ENCODE results near the gene CRABP2.
A peak's percentile ranks its signal among the peaks of the same experiment; 100 is the strongest.

The CRABP2 gene

DNA sequence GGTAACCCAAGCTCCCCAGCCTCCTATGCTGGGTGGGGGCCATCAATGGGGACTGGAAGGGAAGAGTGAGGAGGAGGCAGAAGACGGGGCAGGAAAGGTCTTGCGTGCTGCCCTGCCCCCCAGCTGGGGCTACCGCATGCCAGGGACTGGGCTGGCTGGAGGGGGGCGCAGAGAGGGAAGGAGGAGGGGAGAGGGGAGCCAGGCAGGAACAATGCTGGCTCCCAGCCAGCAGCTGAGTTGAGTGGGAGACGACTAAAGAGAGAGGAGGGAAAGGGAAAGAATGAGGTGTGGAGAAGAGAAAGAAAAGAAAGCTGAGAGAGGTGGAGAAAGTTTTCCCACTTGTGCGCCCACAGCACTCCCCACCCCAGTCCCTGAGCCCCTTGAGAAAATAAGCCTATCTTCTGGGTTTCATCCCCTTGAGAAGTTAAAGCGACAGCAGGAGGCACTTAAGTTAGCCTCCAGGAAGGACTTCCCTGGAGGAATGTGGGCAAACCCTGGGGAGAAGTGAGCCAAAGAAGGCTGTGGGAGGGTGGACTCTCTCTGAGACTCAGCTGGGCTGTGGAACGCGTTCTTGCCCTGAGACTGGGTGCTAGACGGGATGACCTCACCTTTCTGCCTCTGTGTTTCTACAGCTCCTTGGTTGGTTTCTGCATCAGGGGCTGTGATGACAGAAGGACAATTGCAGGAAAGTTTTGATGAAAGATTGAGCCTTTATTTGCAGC lies 15.3 kb downstream of the CRABP2 start:
- TF ChIP-seq, protein P1, sequence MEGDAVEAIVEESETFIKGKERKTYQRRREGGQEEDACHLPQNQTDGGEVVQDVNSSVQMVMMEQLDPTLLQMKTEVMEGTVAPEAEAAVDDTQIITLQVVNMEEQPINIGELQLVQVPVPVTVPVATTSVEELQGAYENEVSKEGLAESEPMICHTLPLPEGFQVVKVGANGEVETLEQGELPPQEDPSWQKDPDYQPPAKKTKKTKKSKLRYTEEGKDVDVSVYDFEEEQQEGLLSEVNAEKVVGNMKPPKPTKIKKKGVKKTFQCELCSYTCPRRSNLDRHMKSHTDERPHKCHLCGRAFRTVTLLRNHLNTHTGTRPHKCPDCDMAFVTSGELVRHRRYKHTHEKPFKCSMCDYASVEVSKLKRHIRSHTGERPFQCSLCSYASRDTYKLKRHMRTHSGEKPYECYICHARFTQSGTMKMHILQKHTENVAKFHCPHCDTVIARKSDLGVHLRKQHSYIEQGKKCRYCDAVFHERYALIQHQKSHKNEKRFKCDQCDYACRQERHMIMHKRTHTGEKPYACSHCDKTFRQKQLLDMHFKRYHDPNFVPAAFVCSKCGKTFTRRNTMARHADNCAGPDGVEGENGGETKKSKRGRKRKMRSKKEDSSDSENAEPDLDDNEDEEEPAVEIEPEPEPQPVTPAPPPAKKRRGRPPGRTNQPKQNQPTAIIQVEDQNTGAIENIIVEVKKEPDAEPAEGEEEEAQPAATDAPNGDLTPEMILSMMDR (IDR thresholded peaks at IDR 0.05; ENCODE audit: extremely low read depth, missing control alignments), result no peak
- no peak for DNase-seq (ENCODE audit: low spot score)

DNA sequence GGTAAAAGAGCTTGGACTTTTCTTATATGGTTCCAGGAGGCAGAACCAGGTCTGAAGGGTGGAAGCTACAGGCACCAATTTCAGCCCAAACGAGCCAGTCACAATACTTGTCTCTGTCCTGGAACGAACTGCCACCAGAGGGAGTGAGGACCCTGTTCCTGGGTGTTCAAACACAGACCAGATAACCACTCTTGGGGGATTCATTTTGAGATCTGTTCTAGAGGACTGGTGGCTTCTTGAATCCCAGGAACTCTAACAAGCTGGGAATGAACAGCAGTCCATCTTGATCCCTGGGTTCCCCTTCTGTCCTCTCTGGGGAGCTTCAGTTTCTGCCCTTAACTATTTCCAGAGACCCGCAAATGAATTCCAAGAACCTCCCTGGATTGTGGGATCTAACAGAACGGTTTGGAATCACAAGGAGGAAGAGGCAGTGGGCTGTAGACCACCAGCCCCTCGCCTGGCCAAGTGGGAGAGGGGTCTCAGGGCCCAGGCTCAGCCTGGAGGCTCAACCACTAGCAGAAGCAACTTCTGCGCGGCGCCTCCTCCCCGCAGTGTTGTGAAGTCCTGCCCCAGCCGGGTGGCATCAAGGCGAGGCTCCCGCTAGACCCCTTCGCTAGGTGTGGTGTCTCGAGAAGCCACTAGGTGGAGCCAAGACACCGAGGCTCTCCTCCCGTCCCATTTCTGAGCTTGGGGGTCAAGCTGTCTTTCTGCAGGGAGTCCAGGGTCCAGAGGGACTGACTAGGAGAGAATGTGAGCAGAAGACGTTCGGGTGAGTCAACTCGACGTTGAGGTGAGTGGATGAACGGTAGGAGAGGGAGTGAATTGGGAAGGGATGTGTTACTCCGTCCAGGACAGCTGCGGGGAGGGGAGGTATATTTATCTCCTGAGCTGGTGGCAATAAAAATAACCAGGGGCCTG lies 16.1 kb downstream of the CRABP2 start:
- peak; percentile 84 for DNase-seq (ENCODE audit: low spot score)
- TF ChIP-seq, protein P1 (IDR thresholded peaks at IDR 0.05; ENCODE audit: extremely low read depth, missing control alignments), result peak; percentile 64

DNA sequence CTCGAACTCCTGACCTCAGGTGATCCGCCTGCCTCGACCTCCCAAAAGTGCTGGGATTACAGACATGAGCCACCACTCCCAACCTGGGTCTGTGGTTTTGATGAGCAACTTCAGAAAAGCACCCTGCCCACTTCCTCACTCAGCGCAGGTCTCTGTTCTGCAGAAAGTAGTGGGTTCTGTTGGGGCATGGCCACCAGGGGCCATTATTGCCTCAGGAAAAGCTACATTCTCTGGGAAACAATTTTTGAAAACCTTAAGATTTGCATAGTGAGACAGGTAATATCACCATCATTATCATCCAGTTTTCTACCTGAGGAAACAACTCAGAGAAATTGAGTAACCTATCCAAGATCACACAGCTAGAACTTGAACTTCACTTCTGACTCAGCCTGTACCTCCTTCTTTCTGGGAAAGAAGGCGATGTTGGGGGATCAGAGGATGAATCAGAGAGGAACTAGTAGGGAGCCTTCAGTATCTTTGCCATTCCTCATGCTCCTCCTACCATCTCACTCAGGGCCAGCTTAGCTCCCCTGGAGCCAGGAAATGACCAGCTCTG lies 21.1 kb downstream of the CRABP2 start:
- TF ChIP-seq, protein P1 (IDR thresholded peaks at IDR 0.05; ENCODE audit: extremely low read depth, missing control alignments), result peak; percentile 9
- DNase-seq (ENCODE audit: low spot score), result no peak

DNA sequence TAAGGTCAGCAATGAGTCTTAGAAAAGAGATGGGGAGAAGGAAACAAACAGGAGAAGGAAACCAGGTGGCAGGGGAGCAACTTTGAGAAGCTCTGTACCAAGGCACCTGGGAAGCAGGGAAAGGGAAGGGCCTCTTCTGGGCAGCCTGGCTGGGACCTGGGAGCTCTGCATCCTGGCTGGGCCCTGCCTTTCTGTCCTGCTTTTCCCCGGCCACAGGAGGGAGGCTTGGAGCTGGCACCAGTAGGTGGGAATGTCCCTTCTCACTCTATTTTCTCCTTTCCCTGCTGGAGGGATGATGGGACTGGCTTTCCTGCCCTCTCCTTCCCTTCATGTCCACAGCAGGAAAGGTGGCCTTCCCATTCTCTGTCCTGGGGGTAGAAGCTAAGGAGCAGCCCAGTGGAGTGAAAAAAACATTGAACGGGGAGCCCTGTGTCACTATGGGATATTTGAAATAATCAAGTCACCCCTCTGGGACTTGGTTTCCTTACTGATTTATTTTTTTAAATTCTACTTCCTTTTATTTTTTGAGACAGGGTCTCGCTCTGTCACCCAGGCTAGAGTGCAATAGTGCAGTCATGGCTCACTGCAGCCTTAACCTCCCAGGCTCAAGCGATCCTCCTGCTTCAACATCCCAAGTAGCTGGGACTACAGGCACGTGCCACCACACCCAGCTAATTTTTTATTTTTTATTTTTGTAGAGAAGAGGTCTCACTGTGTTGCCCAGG lies 23.1 kb downstream of the CRABP2 start:
- DNase-seq (ENCODE audit: low spot score), result no peak
- TF ChIP-seq, protein P1 (IDR thresholded peaks at IDR 0.05; ENCODE audit: extremely low read depth, missing control alignments), result no peak

DNA sequence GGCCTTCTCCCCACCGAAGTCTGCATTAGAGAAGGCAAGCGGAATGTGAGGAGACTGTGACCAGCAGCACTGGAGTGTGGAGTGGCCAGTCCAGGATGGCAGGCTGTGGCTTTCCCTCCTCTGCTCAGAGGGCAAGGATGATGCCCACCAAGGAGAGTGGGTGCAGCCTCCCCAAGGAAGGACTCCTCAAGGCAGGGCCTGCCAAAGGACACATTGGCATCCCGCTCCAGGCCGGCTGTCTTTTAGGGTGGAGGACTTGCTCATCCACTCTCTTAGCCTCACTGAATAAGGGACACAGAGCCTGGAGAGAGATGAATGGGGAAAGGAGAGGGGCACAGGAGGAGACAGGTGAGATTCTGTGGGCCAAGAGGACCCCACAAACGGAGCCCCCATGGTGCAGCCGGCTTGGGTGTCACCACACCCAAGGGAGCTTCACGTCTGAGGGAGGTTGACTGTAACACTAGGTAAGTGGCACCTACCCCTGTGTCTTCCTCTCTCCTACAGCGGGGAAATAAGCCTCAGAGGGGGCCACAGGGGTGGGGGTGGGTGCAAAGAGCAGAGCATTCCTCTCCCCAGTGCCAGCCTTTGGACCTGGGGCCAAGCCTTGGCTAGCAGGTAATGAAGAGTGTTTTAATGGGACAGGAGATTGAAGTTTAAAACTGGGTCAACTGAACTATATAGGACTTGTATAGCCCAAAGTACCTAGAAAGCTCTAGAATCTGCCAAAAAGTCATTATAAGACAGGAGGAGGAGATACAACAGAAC lies 24.0 kb downstream of the CRABP2 start:
- no peak for DNase-seq (ENCODE audit: low spot score)
- TF ChIP-seq, protein P1 (IDR thresholded peaks at IDR 0.05; ENCODE audit: extremely low read depth, missing control alignments), result no peak

DNA sequence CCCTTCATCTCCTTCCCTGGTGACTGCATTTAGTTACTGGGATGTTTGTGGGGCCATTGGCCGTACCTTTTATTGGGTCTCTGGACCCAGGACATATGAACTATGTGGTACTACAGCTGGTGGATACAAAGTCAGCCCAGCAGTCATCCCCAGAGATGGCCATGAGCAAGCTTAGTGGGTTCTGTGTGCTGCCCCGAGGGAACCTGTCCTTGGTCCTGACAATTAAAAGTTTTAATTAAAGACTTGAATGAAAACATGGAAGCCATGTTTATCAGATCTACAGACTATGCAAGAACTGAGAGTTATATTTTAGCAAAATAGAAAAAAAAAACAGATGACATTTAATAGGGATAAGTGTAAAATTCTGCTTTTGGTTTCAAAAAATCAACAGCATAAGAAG lies 25.3 kb downstream of the CRABP2 start:
- TF ChIP-seq, protein P1 (IDR thresholded peaks at IDR 0.05; ENCODE audit: extremely low read depth, missing control alignments), result no peak
- DNase-seq (ENCODE audit: low spot score), result no peak

All from GM20000 (cell line).